Gastrocnemius medialis (tissue), 4 donors: ENCODE data around the gene PTPRN2. TPM values are rescaled to one million over a fixed set of nuclear protein-coding genes. Genes with fewer than 3 reads are reported as not detected.

ENCODE experiments used
- ATAC-seq, 2 donors: fragments of 150-250 bp; one replicate each; pipeline ENCODE4 v1.9.1; 2016
- DNase-seq, 2 donors: peaks; one replicate each; pipeline ENCODE4 v3.0.0-alpha.2; 2019
- H3K27ac ChIP-seq, 4 donors: fragments of 200-600 bp; sonication (generic); 1 replicate in 1 of 4; 2 replicates in 3 of 4; pipeline ENCODE4 v1.5.1; 2016 to 2018; ENCODE audit warnings: mild to moderate bottlenecking in 2 of 4, moderate library complexity in 1 of 4
- H3K27me3 ChIP-seq, 3 donors: fragments of 200-600 bp; sonication (generic) in 2 of 3; 1 replicate in 1 of 3; 2 replicates in 2 of 3; pipeline versions ENCODE4 v1.5.1 to v1.6.0; 2016 to 2019; ENCODE audit warnings: mild to moderate bottlenecking in 1 of 3, moderate library complexity in 1 of 3
- H3K36me3 ChIP-seq, 2 donors: fragments of 200-600 bp; sonication (generic) in 1 of 2; one replicate each; pipeline ENCODE4 v1.5.1; 2017 to 2018
- H3K4me1 ChIP-seq, 2 donors: fragments of 200-600 bp; sonication (generic) in 1 of 2; one replicate each; pipeline ENCODE4 v1.5.1; 2016 to 2017; ENCODE audit warnings: mild to moderate bottlenecking in 2 of 2
- H3K4me3 ChIP-seq, 4 donors: fragments of 200-600 bp; sonication (generic) in 3 of 4; 1 replicate in 1 of 4; 2 replicates in 3 of 4; pipeline ENCODE4 v1.5.1; 2016 to 2019; ENCODE audit warnings: mild to moderate bottlenecking in 2 of 4
- H3K9me3 ChIP-seq, 3 donors: fragments of 200-600 bp; sonication (generic) in 2 of 3; 1 replicate in 1 of 3; 2 replicates in 2 of 3; pipeline ENCODE4 v1.5.1; 2016 to 2019
- POLR2A ChIP-seq, 2 donors: fragments of 450-650 bp; IDR thresholded peaks; one replicate each; pipeline ENCODE4 v1.6.1; 2017; ENCODE audit warnings: antibody characterized with exemption in 2 of 2, mild to moderate bottlenecking in 2 of 2, moderate library complexity in 2 of 2
- in situ Hi-C, 4 donors: fragments of 200-750 bp; cut with MboI; loops; one replicate each; pipeline versions ENCODE4 v1.15.0 to v1.8.0; 2017; ENCODE audit warnings: low sequenced_read_pairs in 4 of 4
- intact Hi-C: fragments of 100-400 bp; cut with DNase I; formaldehyde crosslinking; loops from one replicate; pipeline ENCODE4 v1.15.1; 2023; ENCODE audit warnings: low total_unique reads
- total RNA-seq, 4 donors: library from RNA; depleted of rRNA; stranded (reverse); fragments of >200 nt; gene quantifications; one replicate each; pipeline versions ENCODE4 v1.1.0 to v1.2.3, GENCODE V29; 2016
- TF ChIP-seq, protein P1 (sequence below), 5 experiments: fragments of 450-650 bp in 3 of 5; fragments of 200-600 bp in 2 of 5; sonication (generic) in 2 of 5; IDR thresholded peaks in 4 of 5; conservative IDR thresholded peaks in 1 of 5; 1 replicate in 4 of 5; 2 replicates in 1 of 5; pipeline ENCODE4 v1.5.1; 2016 to 2019; ENCODE audit warnings: antibody characterized with exemption in 5 of 5, mild to moderate bottlenecking in 3 of 5, moderate library complexity in 3 of 5

Gene PTPRN2
- total RNA-seq, 4 donors from 2014 or later, result 0.66 to 0.85 (median 0.81) TPM

DNA sequence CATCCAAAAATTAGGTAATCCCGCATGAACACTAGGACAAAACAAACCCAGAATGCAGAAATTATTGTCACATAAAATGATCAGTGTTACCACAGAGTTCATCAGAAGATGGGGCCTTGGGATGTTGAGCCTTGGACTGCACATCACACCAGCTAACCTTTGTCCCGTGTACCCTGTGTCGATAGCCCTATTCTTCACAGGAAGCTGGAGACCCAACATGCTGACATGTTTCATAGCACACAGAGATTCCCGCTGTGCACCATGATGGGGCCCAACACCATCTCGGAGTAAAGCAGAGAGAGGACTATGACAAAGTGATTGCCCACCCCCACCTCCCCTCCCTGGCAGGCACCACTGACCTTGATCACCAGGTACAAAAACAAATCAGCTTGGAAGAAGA lies 4.5 kb downstream of the PTPRN2 start:
- in situ Hi-C loops, result no loop called here
- ATAC-seq (no peak), DNase-seq (no peak)
- H3K9me3 ChIP-seq, result no peaks in the 10 kb centered on the region
- H3K4me1 ChIP-seq, result peaks cover 0 to 6% of the 10 kb centered on the region in 2 donors
- no peak overlapping the region for H3K27ac ChIP-seq
- TF ChIP-seq, protein P1, sequence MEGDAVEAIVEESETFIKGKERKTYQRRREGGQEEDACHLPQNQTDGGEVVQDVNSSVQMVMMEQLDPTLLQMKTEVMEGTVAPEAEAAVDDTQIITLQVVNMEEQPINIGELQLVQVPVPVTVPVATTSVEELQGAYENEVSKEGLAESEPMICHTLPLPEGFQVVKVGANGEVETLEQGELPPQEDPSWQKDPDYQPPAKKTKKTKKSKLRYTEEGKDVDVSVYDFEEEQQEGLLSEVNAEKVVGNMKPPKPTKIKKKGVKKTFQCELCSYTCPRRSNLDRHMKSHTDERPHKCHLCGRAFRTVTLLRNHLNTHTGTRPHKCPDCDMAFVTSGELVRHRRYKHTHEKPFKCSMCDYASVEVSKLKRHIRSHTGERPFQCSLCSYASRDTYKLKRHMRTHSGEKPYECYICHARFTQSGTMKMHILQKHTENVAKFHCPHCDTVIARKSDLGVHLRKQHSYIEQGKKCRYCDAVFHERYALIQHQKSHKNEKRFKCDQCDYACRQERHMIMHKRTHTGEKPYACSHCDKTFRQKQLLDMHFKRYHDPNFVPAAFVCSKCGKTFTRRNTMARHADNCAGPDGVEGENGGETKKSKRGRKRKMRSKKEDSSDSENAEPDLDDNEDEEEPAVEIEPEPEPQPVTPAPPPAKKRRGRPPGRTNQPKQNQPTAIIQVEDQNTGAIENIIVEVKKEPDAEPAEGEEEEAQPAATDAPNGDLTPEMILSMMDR (IDR thresholded peaks at IDR 0.05 in 4 of 5, conservative IDR thresholded peaks at IDR 0.05 in 1 of 5), result no peak
- no peak for TF ChIP-seq POLR2A (IDR thresholded peaks at IDR 0.05)
- peaks cover 44 to 49% (median 49%) of the 10 kb centered on the region in 3 donors for H3K27me3 ChIP-seq
- H3K4me3 ChIP-seq, result no peak overlapping the region
- intact Hi-C loops, result no loop called here
- no peaks in the 10 kb centered on the region for H3K36me3 ChIP-seq

DNA sequence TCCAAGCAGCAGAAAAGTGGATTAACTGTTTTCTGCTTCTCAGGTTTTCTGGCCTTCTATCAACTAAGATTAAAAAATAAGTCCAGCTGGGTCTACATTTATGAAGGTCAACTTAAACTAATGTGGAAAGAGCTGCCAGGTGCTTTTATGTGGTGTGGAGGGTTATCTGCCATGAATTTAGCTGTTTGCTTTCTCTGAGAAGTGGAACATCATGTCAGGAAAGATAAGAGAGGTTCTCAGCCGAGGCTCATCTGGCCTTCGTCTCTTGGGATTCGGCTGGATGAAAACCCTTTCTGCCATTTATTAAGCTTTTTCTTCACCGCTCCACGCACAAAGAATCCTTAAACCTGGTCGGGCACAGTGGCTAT lies 5.5 kb downstream of the PTPRN2 start:
- TF ChIP-seq, protein P1 (IDR thresholded peaks at IDR 0.05 in 4 of 5, conservative IDR thresholded peaks at IDR 0.05 in 1 of 5), result no peak
- TF ChIP-seq POLR2A (IDR thresholded peaks at IDR 0.05), result no peak
- Histone ChIP-seq H3K27ac (no peak overlapping the region), H3K4me3 (no peak overlapping the region)

DNA sequence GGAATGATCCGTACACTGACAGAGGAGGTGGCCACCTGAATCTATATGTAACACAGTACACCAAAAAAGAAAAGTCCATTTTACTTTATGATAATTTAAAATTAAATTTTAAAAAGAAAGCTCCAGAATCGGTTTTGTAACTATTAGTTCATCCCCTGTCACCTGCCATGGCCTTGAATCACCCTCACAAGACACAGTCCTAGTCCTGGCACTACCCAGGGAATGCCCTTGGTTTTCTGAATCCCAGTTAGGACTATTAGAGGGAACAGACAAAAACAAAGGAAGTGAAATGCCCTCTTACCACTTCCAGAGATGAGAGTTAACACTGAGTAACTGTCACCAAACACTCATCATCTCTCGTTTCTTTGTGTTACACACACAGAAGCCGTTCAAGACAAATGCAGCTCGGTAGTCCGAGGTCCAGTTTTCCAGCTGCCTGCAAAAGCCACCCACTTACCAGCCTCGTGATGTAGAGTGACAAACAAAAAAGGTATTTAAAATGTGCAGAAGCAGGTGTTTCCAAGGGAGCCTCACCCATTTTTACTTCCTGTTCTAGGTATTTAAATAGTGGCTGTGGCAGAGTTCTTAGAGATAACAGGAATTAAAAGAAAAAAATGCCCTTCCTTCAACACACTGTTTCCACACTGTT lies 6.1 kb downstream of the PTPRN2 start:
- ATAC-seq (no peak), DNase-seq (no peak)
- no peaks in the 10 kb centered on the region for H3K36me3 ChIP-seq
- in situ Hi-C loops (no loop called here), intact Hi-C loops (no loop called here)
- peaks cover 42 to 43% (median 43%) of the 10 kb centered on the region in 3 donors for H3K27me3 ChIP-seq
- H3K4me3 ChIP-seq, result no peak overlapping the region
- TF ChIP-seq POLR2A (IDR thresholded peaks at IDR 0.05), result no peak
- TF ChIP-seq, protein P1 (IDR thresholded peaks at IDR 0.05 in 4 of 5, conservative IDR thresholded peaks at IDR 0.05 in 1 of 5), result no peak
- H3K4me1 ChIP-seq, result peaks cover 0 to 5% of the 10 kb centered on the region in 2 donors
- H3K27ac ChIP-seq, result no peak overlapping the region
- no peaks in the 10 kb centered on the region for H3K9me3 ChIP-seq

More for the DNA sequence above, 5.5 kb downstream of the PTPRN2 start:
- intact Hi-C loops, result no loop called here
- peaks cover 0 to 6% of the 10 kb centered on the region in 2 donors for H3K4me1 ChIP-seq
- DNase-seq, result no peak
- H3K9me3 ChIP-seq, result no peaks in the 10 kb centered on the region
- in situ Hi-C loops, result no loop called here
- no peak for ATAC-seq
- H3K36me3 ChIP-seq, result no peaks in the 10 kb centered on the region
- peaks cover 44 to 47% (median 47%) of the 10 kb centered on the region in 3 donors for H3K27me3 ChIP-seq

DNA sequence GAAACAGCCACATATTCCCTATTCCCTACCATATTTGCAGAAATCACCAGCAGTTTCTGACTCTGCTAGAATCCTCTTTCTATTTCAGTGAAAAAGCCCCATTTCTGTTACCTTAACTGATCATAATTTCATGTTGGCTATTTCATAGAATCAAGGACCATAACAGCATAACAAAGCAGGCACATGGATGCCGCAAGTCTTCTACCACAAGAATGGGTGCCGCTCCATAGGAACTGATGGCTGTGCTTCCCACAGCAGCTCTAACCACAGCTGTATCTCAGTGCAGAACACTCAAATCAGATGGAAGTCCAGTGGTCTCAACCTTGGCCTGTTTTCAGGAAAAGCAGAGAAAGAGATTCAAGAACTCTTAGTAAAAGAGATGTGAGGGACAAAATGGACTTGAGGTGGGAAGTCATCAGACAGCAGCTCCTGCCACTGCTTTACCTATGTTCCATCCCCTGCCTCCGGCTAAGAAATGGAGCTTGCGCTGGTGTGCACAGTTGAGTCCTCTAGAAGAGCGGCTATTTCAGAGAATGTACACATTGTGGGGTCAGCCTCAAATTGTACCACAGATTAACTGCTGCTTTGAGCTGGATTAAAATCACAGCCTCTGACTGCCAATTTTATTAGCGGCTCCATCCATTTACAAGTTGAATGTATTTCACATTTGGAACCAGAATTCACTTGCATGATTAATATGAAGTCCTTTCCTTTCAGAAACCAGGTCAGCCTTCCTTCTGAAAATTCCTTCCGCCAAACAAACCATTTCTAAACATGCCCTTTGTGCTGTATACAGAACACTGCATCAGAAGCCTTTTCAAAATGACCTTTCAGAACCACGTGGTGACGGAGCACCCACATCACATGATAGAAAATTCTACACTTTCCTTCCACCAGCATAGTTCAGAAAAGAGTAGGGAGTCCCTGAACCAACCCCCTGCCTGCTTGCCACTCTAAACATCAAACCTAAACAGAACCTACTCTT lies 7.7 kb downstream of the PTPRN2 start:
- no peak overlapping the region for H3K4me3 ChIP-seq
- no peak overlapping the region for H3K27ac ChIP-seq
- H3K36me3 ChIP-seq, result no peaks in the 10 kb centered on the region
- DNase-seq (no peak), ATAC-seq (no peak)
- no peak for TF ChIP-seq POLR2A (IDR thresholded peaks at IDR 0.05)
- TF ChIP-seq, protein P1 (IDR thresholded peaks at IDR 0.05 in 4 of 5, conservative IDR thresholded peaks at IDR 0.05 in 1 of 5), result no peak
- H3K27me3 ChIP-seq, result peaks cover 26 to 27% (median 27%) of the 10 kb centered on the region in 3 donors
- intact Hi-C loops, result no loop called here
- no peaks in the 10 kb centered on the region for H3K4me1 ChIP-seq
- in situ Hi-C loops, result no loop called here
- H3K9me3 ChIP-seq, result no peaks in the 10 kb centered on the region
